NCI-H2227 (cell line): ENCODE measurements around the gene MSLN.

Experiments
- DNase-seq: peaks from one replicate; lab custom pipeline; 2025; ENCODE audit not compliant: unreplicated experiment; lab: John Stamatoyannopoulos, UW

The MSLN gene

DNA sequence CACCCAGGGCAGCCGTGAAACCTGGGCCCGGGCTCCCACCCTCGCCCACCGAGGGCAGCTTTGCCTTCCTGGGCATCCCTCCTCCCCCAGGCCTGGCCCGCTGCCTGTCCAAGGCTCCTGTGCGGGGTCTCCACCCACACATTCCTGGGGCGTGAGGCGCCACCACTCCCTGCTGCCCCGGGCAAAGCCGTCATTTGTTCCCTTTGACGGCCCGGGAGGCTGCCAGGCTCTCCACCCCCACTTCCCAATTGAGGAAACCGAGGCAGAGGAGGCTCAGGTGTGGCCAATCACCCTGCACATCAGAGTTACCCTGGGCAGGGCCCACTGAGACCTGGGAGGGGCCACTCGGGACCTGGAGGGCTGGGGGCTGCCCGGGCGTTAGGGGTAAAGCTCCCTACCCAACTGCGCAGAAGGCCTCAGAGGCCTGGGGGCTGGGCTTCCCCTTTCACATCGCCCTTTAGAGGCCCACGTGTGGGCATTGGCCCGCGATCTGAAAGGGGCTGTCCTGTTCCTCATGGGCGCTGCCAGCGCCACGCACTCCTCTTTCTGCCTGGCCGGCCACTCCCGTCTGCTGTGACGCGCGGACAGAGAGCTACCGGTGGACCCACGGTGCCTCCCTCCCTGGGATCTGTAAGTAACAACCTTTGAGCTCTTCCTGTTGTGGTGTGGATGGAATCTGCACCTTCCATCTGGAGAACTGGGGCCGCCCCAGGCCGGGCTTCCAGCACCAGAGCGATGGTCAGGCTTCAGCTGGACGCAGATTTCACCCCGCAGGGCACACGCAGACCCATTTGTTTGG is at the start of gene MSLN:
Gene MSLN, plus strand, starts transcription at position 190 of the 799 bp plus-strand sequence. CDS start 1,947 bp downstream, outside the sequence.
- DNase-seq, result no peak

DNA sequence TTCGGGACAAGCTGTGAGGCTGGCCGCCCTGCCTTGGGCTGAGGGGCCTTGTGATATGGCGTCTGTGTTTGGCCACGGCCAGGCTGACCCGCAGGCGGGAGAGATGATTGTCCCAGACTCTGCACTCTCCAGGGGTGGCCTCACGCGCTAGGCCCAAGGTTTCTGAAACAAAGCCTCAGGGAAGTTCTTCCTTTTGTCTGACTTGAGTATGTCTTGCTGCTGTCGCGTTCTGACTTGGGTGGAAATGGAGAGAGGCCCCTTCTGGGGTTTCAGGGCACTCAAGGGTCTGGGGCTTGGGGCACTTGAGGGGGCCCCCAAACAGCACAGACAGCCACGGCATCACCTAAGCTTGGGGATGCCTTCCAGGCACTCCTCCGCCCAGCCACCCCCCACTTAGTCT is 49.5 kb upstream of the MSLN start:
- peak; percentile 35 for DNase-seq

DNA sequence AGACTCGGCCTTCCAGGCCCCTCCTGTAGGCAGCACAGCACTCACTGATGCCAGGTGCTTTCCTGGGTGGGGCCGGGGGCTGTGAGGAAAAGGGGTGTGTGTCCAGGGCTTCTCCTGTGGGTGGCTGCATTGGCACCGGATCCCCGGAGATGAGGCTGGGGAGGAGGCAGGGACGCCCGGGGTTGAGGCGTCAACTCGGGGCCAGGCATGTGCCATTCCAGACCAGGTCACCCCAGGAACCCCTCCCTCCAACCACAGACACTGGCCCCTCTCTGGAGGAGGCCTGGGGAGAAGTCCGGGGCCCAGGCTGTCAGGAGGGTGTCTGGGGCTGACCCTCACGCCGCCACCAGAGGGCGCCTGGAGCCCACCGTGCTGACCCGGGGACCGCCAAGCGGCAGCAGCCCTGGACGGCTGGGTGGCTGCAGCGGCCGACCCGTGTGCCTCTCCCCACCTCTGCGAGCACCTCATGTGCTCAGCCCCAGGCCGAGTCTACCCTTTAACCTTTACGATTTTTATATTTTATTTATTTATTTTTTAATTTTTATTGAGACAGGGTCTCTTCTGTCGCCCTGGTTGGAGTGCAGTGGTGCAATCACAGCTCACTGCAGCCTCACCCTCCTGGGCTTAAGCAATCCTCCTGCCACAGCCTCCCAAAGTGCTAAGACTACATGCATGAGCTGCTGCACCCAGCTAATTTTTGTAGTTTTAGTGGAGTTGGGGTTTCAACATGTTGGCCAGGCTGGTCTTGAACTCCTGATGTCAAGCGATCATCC is 48.8 kb upstream of the MSLN start:
- DNase-seq, result peak; percentile 81

DNA sequence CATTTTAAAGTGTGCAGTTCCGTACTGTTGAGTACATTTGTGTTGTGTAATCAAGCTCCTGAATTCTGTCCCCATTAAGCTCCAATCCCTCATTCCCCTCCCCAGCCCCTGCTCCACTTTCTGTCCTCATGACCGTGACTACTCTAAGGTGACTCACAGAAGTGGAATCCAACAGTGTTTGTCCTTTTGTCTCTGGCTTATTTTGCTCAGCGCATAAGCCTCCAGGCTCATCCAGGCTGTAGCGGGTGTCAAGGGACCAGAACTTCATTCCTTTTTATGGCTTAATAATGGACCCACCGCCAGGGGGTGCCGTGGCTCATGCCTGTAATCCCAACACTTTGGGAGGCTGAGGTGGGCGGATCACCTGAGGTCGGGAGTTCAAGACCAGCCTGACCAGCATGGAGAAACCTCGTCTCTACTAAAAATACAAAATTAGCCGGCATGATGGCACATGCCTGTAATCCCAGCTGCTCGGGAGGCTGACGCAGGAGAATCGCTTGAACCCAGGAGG is 47.7 kb upstream of the MSLN start:
- peak; percentile 59 for DNase-seq

DNA sequence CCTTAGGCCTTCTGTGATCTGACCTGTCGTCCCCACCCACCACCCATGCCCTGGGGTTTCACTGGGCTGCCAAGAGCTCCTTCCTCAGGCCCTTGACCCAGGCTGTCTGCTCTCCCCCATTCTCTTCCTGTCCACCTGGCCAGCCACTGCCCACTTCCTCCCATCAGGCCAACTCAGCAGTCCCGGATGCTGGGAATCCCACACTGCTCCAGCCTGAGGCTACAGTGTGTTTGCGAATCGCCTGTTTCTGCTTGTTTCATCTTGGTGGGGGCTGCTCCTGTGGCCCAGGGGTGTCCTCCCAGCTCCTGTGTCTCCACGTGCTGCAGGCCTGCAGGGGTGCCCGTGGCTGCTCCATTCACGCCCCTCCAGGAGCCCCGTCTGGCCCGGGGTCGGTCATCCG is 46.5 kb upstream of the MSLN start:
- DNase-seq, result no peak

DNA sequence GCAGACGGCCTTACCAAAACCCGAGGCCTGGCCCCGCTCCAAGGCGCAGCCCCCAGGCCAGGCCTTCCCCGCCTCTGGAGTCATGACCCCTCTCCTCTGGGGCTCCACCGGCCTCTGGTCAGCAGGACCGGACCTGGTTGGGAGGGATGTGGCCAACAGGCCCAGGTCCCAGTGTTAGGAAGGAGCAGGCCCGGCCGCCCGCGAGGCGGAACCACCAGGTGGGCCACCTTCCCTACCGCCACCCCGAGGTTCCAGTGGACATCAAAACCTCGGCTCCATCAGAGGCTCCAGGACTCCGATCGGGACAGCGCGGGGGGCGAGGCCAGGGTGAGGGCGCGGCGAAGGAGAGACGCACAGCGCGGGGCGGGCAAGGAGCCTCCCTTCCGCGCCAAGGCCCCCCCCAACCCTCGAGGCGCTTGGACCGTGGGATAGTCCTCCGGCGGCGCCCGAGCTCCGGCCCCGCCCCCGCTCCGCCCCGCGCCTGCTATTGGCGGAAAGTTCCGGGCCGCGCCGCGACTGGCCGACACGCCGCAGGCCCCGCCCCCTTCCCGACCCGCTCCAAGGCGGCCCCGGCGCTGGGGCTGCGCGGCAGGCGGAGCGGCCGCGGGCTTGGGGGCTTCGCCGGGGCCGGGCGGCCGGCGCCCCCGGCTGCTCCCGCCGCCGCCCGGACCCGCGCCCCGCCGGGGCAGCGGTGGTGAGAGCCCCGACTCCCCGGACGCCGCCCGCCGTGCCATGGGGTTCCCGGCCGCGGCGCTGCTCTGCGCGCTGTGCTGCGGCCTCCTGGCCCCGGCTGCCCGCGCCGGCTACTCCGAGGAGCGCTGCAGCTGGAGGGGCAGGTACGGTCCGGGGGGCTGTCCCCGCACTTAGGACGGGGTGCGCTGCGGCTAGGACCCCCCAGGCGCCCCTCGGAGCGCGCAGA is 45.7 kb upstream of the MSLN start, which contains the start of gene METRN:
Gene METRN, plus strand, starts transcription at position 561 of the 919 bp plus-strand sequence. Its CDS starts 172 bp downstream, at position 733.
- peak; percentile 95 for DNase-seq

DNA sequence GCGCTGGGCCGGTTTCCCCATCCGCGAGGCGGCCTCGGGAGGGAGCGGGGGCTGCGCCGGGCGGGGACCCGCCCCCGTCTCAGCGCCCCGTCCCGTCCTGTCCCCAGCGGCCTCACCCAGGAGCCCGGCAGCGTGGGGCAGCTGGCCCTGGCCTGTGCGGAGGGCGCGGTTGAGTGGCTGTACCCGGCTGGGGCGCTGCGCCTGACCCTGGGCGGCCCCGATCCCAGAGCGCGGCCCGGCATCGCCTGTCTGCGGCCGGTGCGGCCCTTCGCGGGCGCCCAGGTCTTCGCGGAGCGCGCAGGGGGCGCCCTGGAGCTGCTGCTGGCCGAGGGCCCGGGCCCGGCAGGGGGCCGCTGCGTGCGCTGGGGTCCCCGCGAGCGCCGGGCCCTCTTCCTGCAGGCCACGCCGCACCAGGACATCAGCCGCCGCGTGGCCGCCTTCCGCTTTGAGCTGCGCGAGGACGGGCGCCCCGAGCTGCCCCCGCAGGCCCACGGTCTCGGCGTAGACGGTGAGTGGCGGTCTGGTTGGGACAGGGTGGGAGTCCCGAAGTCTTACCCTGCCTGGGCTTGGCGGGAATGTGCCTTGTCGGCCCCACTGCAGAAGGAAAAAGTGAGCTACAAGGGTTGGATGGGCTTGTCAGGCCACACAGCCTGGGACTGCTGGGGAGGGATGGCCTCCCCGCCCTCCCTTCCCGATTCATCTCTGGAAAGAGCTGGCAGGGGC is 44.9 kb upstream of the MSLN start:
- peak; percentile 72 for DNase-seq

DNA sequence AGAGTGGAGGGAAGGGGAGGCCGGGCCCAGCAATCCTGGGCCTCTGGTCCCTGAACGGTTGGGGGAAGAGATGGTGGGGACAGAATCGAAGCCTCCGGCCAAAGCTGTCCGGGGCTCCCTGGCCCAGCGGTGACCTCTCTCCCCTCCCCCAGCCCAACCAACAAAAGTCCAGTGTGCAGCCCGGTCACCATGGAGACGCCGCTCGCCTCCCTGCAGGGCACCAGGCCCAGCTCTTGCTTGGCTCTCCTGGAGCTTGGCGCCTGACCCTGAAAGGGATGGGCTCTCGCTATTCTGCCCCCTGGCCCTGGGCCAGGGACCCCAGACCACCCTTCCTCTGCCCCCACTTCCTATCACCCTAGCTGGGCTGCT is 44.4 kb upstream of the MSLN start:
- DNase-seq, result peak; percentile 72

DNA sequence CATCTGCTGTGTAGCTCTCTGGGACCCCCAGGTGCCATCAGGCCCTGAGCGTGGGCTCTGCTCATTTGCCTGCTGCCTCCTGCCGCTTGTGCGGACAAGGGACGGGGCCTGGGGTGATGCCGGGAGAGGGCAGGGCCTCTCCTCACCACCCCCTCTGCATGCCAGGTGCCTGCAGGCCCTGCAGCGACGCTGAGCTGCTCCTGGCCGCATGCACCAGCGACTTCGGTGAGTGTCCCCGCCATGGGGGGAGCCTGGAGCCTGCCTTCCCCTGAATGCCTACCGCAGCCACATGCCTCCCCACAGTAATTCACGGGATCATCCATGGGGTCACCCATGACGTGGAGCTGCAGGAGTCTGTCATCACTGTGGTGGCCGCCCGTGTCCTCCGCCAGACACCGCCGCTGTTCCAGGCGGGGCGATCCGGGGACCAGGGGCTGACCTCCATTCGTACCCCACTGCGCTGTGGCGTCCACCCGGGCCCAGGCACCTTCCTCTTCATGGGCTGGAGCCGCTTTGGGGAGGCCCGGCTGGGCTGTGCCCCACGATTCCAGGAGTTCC is 43.7 kb upstream of the MSLN start:
- peak; percentile 28 for DNase-seq

DNA sequence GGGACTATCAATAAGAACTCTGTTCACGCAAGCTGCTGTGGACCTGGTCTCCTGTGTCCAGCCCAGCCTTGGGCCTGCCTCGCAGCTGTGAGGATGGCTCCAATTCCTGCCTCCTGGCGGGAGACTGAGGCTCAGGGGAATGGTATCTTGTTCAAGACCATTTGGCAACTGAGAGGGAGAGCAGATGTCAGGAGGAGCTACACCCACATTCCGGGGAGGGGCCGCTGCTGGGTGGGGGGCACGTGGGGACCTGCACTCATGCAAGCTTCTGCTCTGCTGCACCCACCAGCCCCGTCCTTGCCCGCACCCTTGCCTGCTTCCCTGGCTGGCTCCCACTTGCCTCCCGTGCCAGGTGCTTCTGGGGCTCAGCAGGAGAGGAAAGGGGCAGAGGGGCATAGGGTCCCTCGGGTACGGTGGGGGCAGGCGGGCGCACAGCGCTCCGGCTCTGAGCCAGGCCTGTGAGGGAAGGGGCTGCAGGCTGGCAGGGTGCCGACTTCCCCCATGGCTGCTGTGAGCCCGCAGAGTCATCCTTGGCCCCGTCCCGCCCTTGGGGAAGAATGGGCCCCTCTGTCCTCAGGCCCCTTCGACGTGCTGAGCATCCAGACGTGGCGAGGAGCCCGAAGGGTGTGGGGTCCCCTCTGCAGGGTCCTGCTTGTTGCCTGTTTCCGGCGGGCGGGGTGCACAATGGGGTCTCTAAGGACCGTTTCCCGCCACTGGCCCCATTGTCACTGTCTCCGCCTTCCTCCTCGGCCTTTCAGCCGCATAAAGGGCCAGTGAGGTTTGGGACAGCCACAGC is 42.9 kb upstream of the MSLN start:
- no peak for DNase-seq

DNA sequence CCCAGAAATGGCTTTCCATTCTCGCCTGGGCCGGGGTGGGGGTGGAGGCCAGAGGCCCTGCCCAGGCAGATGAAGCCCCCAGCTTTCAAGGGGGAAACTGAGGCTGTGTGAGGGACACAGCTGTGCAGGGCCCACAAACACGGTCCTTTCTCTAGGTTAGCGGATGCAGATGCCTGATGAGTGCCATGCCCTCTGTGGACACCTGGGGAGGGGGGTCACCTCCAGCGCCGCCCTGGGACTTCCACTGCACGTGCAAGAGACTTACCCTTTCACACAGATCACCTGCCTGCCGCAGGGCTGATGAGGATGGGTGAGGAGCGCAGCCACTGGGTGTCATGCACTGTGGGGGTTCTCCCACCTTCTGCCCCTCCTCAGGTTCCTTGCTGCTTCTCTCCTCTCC is 42.1 kb upstream of the MSLN start:
- DNase-seq, result no peak

DNA sequence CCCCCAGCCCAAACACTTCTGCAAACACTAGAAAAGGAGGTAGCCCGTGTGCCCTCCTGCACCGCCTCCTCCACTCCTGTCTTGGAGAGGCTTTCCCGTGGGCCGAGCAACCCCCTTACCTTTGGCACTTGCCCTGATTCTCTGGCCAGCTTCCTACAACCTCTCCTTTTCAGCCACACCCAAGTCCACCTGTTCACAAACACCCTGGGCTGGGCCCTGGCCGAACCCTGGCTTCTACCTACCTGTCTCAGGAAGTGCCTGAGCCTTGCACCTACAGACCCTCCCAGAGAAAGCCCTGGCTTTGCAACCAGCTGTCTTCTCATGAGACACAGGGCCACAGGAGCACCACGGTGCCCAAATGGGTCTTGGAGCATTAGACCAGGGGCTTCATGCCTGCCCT is 41.6 kb upstream of the MSLN start:
- DNase-seq, result no peak

DNA sequence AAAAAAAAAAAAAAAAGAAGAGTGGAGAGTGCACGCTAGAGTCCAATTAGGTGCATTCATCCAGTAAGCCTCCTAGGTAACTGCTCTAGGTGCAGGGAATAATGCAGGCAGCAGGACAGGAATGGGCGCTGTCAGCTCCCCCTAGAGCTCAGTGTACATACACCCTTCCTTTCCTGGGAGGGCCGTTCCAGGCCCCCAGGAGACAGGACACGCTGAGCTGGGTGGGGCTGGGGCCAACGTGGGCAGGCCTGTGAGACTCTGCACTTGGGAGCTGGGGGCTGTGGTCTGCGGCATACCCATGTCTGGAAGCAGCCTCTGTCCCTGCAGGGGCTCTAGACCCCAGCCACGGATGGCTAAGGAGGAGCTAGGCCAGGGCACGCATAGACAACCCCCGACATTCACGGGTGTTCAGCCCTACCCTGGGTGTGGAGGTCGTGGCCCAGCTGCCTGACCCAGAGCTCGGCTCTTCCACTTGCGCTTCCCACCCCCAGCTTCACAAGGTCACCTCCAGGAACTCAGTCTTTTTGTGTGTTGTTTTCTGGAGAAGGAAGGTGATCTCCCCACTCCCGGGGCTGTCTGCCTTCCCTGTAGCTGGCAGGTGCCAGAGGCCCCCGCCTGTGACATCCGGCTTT is 40.6 kb upstream of the MSLN start:
- peak; percentile 68 for DNase-seq

DNA sequence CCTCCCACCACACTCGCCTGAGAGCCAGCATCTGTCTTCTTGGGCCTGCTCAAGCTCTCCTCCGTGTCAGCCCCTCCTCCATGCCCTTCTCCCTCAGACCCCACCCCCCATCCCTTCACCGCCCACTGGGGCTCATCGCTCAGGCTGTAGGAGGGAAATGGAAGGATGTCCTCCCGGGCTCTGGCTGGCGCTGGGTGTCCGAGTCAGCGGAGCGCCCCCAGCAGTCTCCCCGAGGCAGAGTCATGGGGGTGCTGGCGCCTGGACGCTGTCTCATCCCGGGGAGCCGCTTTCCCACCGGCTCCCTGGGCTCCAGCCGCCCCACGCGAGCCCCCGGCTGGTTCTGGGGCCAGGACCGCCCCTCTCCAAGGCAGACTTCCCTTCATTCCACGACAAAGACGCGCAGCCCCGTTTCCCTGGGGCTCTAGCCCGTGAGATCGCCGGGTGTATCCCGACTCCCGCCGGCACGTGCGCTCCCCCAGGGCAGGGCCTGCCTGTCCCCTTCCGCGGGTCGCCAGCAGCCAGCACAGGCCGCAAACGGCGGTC is 40.0 kb upstream of the MSLN start:
- DNase-seq, result peak; percentile 89

DNA sequence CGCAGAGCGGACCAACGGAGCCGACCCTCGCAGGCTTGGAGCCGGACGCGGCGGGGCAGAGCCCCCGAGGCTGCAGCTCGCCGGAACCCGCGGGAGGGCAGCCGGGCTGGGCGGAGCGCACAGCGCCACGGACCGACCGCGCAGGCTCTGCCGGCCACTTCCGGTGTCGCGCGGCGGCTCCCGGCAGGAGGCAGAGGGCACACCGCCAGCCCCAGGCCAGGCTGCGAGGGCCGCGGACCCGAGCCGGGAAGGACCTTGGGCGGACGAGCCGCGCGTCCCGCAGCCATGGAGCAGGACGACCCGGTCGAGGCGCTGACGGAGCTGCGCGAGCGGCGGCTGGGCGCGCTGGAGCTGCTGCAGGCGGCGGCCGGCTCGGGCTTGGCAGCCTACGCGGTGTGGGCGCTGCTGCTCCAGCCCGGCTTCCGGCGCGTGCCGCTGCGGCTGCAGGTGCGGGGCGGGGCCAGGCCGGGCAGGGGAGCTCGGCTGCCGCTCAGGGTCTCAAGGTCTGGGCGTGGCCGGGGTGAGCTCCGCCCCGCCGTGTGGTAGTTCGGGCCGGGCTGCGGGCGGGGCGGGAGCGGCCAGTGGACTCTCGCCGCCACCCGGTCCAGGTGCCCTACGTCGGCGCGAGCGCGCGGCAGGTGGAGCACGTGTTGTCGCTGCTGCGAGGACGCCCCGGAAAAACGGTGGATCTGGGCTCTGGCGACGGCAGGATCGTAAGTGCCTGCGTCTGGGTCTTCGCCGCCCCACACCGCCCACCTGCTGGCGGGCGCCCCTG is 39.4 kb upstream of the MSLN start, which contains the start of gene ANTKMT:
Gene ANTKMT, plus strand, starts transcription at position 157 of the 775 bp plus-strand sequence. Its CDS starts 129 bp downstream, at position 286.
- peak; percentile 97 for DNase-seq

DNA sequence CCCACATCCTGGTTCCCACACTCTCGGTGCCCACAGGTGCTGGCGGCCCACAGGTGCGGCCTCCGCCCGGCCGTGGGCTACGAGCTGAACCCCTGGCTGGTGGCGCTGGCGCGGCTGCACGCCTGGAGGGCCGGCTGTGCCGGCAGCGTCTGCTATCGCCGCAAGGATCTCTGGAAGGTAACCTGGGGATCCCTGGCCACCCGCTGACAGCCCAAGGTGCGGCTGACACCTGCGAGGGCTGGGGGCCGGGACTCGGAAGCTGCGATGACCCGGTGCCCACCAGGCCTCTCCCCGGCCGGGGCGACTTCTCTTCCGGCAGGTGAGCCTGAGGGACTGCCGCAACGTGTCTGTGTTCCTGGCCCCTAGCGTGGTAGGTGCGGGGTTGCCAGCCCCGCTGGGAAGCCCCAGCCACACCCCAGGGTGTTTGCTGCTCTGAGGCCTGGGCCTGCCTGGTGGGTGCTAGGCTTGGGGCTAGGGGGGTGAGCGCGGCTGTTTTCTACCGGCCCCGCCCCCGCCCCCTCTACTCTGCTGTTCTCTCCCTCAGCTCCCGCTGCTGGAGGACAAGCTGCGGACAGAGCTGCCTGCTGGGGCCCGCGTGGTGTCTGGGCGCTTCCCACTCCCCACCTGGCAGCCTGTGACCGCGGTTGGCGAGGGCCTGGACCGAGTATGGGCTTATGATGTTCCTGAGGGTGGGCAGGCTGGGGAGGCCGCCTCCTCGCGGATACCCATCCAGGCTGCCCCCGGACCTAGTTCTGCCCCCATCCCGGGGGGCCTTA is 38.6 kb upstream of the MSLN start:
- DNase-seq, result peak; percentile 41
